Right forelimb (tissue), 1 donor: Measurements from ENCODE around the gene TAF6L.
"Not testable (repeated sequence)": the region's sequence is repeated elsewhere in the genome, so short reads cannot be mapped to it uniquely, and the experiment has no call there.

ENCODE experiments used
- DNase-seq: peaks from one replicate; pipeline ENCODE4 v3.0.0-alpha.2; 2018

The TAF6L gene

GRCh38 chr11:62757846-62758788 lies 13.1 kb upstream of the TAF6L start:
- DNase-seq, result no peak

GRCh38 chr11:62760867-62761227 lies 10.3 kb upstream of the TAF6L start:
- DNase-seq, result not testable (repeated sequence)

- DNase-seq, result peak; percentile 71
Observed at GRCh38 chr11:62770778-62771143, 435 bp upstream of the TAF6L start.

- no peak for DNase-seq
Observed at GRCh38 chr11:62774407-62774806, 3.2 kb downstream of the TAF6L start.

GRCh38 chr11:62775646-62776045 lies 4.5 kb downstream of the TAF6L start:
- no peak for DNase-seq

GRCh38 chr11:62777389-62777788 lies 6.2 kb downstream of the TAF6L start:
- no peak for DNase-seq

- no peak for DNase-seq
Observed at GRCh38 chr11:62778441-62778840, 7.2 kb downstream of the TAF6L start.

GRCh38 chr11:62782753-62783152 lies 11.6 kb downstream of the TAF6L start:
- DNase-seq, result no peak

GRCh38 chr11:62786318-62787004 lies 15.3 kb downstream of the TAF6L start:
- DNase-seq, result peak; percentile 93

GRCh38 chr11:62787005-62787759 lies 16.0 kb downstream of the TAF6L start, which contains the start of gene TMEM179B:
TMEM179B (plus strand) TSS chr11:62787402; CDS start chr11:62787432, 30 bp downstream.
- peak; percentile 97 for DNase-seq

- no peak for DNase-seq
Observed at GRCh38 chr11:62788991-62789390, 17.8 kb downstream of the TAF6L start.

- no peak for DNase-seq
Observed at GRCh38 chr11:62789576-62789975, 18.4 kb downstream of the TAF6L start.

GRCh38 chr11:62791501-62792201 lies 20.5 kb downstream of the TAF6L start, which contains the start of gene TMEM223:
TMEM223 (minus strand) TSS chr11:62792006; CDS start chr11:62791994, 12 bp downstream.
- DNase-seq, result peak; percentile 93

- DNase-seq, result no peak
Observed at GRCh38 chr11:62792202-62792575, 21.0 kb downstream of the TAF6L start.

- DNase-seq, result no peak
Observed at GRCh38 chr11:62794201-62794775, 23.1 kb downstream of the TAF6L start.

- no peak for DNase-seq
Observed at GRCh38 chr11:62796281-62796680, 25.1 kb downstream of the TAF6L start.

GRCh38 chr11:62799486-62799885 lies 28.3 kb downstream of the TAF6L start:
- DNase-seq, result no peak

- no peak for DNase-seq
Observed at GRCh38 chr11:62801071-62801470, 29.9 kb downstream of the TAF6L start.

GRCh38 chr11:62804310-62805075 lies 33.3 kb downstream of the TAF6L start:
- no peak for DNase-seq

GRCh38 chr11:62805076-62805892 lies 34.1 kb downstream of the TAF6L start, which contains the start of gene NXF1:
NXF1 (minus strand) TSS chr11:62805440; CDS start chr11:62805356, 84 bp downstream.
- peak; percentile 98 for DNase-seq
